Endometrial microvascular endothelial cells (primary cell): ENCODE measurements around the gene ABCE1. TPM values are rescaled to one million over a fixed set of nuclear protein-coding genes. Genes with fewer than 3 reads are reported as not detected.
"Not testable (repeated sequence)": the region's sequence is repeated elsewhere in the genome, so short reads cannot be mapped to it uniquely, and the experiment has no call there.

Source experiments
- in situ Hi-C: cut with HindIII; loops from 2 replicates; pipeline ENCODE4 v1.10.0; 2017; ENCODE audit warnings: low sequenced_read_pairs, low pct_unique_long_range_greater_than_20kb; ENCODE audit errors: inconsistent ontology term
- total RNA-seq: library from RNA; depleted of rRNA; stranded (reverse); fragments of >200 nt; gene quantifications from one replicate; pipeline ENCODE4 v1.2.3, GENCODE V29; 2015; ENCODE audit errors: inconsistent ontology term

ABCE1 gene
- total RNA-seq, 1 donor from 2014 or later, result 226 TPM

DNA sequence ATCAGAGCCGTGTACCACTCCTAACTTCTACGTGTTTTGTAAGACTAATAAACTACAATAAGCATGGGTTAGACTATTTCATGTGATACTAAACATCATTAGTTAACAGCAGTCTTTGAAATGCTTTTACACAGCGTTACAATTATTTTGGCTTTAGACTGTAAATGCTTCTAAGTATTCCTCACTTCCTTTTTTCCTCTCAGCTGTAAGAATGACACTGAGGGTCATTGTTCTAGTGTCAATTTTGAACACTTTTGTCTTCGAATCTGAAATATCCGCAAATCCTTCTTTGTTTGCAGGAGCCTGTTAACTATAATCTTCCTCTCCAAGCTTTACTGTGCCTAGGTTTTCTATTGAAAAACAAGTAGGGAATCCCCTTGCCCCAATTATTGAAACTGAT, 1.5 kb downstream of the ABCE1 start:
- in situ Hi-C loops, result no loop called here

DNA sequence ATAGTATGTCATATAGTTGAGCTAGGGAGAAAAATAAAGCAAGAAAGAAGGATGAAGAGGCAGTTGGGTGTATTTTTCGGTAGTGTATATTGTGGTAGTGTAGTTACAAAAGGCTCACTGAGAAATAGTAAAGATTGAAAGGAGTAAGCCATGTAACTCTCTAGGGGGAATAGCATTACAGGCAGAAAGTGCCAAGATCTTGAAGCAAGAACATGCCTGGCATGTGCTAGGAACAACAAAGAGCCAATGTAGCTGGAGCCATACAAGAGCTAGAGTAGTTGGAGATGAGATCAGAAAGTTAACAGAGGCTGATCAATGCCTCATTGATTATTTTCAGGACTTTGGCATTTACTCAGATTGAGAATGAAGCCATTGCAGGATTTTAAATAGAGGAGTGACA, 3.0 kb downstream of the ABCE1 start:
- in situ Hi-C loops, result no loop called here

DNA sequence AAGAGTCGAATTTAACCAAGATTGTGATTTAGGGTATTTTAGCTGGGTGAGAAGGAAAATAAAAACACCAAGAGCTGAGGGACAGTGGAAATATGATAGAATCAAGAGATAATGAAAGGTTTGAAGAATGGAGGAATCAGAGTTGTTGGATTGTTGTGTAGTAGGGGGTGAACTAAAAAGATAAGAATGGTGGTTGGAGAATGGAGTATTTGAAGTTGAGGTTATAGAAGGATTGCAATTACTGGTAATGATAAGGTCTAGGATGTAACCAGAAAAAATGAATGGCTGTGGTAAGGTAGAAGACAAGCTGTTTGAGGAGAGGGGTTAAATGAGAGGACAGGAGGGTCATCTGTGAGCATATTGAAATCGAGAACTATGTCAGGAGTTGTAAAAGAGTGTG, 4.5 kb downstream of the ABCE1 start:
- in situ Hi-C loops, result no loop called here

DNA sequence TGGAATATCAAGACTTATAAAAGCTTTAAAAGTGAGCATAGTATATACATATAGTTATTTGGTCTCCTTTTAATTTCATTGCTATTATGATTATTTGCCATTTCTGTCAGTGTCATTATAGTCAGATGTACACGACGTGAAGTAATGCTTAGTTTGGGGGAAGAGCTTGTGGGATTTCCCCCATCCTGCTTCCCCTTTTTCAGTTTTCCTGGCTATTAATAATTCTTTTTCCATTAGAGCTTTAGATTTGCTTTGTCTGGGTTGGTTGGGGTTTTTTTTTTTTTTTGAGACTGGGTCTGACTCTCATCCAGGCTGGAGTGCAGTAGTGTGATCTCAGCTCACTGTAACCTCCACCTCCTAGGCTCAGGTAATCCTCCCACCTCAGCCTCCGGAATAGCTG, 5.4 kb downstream of the ABCE1 start:
- in situ Hi-C loops, result no loop called here

DNA sequence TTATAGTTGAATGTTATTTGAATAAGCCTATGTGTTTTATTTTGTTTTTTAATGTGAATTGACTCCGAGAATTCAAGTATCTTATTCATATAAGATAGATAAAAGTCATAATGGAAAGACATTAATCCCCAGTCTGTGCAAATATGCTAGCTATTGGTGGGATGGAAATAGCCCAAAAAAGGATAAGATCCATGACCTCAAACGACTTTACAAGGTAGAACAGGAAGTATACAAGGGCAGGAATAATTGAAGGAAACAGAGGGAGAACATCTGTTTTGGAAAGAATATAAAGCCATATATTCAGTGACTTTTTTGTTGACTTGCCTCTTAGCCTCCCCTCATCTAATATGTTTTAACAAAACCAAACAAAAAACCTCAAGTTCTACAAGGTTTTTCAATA, 9.0 kb downstream of the ABCE1 start:
- in situ Hi-C loops, result no loop called here

DNA sequence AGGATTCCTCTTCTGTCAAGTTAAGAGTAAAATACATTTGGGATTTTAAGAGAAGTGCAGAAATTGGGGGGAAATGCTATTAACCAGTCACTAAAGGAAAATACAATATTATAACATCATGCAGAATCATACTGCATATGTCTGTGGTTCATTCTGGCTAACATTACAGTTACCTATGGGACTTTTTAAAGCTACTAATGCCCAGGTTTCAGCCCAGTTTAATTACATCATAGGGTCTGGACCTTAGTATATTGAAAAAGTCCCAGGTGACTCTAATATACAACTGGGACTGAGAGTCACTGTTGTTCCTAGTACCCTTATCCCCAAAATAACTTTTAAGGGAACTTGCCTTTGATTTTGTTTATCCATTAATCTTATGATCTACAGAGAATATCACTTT, 10.0 kb downstream of the ABCE1 start:
- in situ Hi-C loops, result no loop called here

DNA sequence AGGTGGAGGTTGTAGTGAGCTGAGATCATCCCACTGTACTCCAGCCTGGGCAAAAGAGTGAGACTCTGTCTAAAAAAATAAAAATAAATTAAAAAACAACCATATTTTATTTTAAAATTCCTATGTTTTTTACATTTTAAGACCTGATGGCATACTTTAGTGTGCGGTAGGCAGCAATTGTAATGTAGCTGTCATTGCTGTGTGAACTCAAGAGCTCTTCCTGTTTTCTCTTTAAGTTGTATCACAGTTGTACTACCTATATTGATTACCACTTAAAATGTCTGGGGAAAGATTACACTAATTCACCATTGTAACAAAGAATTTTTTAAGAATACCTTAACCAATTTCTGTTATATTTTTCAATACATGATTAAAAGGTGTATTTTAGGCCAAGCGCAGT, 27.3 kb downstream of the ABCE1 start:
- in situ Hi-C loops, result no loop called here

DNA sequence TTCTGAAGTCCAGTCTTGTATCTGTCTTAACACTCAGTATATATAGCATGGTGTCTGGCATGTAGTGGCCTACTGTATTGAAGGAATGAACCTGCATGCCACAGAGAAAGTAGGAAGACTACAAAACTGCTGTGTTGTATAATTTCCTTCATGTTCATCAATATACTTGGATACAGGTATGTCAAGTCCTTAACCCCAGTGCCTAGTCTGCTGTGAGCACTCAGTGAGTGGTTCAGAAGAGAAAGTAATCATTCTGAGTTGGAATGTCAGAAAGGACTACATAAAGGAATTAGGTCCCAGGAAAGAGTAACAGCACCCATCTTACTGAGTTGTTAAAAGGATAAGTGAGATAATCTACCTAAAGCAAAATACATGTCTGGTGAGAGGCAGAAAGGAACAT, 32.0 kb downstream of the ABCE1 start:
- in situ Hi-C loops, result no loop called here

DNA sequence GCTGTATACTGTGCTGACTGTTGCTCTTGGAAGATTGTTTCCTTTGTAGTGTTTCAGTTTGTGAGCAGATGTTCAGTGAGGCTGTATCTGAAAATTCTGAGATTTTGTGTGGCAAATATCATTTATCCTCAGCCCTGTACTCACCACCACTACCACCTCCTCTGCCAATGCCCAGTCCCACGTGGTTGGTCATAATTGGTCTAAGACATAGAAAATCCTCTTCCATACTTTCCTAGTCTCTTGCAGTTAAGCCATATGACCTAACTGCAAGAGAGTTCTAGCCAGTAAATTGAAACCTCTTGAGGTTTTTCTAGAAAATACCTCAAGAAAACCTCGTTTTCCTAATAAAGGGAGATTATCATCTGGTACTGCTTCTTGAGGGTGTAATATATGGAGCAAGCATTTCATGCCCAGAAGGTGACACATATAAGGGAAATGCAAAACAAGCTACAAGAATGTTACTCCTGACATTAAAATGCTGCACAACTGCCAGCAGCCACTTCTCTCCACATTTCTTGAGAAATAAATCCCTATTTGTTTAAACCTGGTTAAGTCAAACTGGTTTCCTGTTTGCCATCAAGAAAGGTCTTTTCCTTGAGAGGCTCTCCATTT, 32.8 kb downstream of the ABCE1 start:
- in situ Hi-C loops, result no loop called here

DNA sequence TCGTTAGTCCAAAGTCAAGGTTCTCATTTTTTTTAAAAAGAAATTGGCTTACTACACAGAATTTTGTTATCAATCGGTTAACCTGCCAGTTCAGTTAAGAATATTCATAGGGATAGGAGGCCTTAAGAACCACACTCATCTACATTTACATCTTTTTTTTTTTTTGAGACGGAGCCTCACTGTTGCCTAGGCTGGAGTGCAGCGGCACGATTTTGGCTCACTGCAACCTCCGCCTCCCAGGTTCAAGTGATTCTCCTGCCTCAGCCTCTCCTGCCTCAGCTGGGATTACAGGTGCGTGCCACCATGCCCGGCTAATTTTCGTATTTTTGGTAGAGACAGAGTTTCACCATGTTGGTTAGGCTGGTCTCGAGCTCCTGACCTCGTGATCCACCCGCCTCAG, 33.7 kb downstream of the ABCE1 start:
- in situ Hi-C loops, result no loop called here

DNA sequence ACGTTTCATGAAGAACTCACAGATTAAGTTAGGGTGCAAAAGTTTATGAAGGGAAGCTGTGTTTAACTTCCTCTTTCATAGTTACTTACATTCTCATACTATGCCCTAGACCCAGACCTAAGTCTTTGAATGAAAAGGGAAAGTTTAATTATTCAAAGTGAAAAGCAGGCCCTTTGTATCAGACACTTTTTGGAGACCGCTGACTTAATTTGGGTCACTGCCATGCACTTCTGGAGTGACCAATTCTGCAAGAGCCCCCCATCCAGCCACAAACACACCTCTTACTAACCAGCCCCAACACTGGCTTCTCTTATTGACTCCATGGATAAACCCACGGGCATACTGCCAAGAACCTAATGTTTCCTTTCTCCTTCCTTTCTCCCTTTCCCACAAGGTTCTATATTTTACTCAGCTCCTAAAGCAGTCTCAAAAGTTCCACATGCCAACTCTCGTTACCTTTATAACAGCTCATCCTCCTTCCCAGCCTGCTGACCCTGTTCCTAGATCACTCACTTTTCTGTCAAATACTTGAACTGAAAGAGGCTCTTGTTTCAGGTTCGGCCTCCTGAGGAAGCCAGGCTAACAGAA, 34.5 kb downstream of the ABCE1 start:
- in situ Hi-C loops, result no loop called here

DNA sequence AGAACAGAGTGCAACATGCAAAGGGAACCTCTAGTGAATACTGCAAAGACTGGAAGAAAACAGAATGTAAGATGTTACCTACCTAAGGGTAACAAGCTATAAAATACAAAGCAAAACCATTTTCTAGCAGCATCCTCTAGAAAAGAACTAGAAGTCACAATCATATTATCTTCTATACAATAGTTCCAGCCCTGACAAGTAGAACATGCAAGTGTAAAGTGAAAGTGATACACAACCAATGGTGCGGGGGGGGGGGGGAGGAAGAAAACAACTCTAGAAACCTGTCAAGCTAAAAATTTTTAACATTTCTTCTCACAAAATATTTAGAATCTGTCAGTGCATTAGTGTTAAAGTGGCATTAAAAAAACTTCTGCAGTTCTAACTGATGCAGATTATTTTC, 38.1 kb downstream of the ABCE1 start:
- in situ Hi-C loops, result not testable (repeated sequence)

DNA sequence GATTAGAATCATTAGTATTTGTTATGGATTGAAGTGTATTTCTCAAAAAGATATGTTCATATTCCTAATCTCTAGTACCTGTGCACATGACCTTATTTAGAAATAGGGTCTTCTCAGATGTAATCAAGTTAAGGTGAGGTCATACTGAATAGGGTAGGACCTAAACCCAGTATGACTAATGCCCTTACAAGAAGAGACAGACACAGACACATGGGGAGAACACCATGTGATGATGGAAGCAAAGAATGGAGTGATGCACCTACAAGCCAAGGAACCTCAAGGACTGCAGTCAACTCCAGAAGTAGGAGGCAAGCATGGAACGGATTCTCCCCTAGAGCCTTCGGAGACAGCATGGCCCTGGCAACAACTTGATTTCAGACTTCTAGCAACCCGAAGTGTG, 50.9 kb downstream of the ABCE1 start:
- in situ Hi-C loops, result no loop called here

DNA sequence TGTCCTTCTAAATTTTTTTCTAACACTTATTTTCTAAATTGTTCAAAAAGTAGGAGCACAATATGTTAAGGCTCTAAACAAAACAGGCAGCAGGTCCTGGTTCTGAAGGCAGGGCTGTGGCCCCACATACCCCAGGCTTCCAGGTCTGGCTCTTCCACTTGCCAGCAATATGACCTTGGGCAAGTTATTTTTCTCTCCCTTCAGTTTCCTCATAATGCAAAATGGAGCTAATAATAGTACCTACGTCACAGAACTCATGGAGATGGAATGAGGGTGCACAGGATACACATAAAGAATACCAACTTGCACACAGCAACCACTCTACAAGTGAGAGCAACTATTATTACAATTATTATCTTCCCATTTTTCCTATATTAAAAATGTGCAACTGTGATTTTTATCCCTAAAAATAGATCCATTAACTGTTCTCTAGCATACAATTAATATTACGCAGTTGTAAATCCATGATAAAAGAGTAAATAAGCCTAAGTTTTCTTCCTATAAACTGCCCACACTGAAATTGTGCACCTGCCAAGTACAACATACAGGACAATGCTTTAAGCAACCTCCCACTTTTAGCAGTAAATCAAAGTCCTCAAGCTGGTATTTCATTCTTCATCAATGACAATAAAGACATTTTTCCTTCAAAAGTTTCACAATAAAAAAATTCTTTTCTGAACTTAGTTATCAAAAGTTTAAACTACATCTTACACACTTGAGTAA, 55.2 kb downstream of the ABCE1 start:
- in situ Hi-C loops, result no loop called here

DNA sequence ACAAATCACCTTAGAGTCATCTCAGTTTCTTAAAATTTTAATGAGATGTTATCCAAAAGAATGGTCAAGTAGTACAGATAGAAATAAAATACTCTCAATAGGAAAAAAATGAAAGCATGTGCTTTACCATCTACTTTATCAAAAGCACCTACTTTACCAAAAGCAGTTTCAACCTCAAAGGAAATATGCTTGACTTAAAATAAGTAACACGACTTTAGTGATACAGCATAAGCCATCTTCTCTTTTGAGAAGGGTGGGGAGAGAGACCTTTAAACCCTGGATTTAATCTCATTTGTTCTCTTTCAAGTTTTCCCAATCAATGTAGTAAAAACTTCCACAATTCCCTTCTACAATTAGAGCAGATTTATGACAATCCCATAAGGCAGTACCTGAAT, 55.8 kb downstream of the ABCE1 start:
- in situ Hi-C loops, result no loop called here

DNA sequence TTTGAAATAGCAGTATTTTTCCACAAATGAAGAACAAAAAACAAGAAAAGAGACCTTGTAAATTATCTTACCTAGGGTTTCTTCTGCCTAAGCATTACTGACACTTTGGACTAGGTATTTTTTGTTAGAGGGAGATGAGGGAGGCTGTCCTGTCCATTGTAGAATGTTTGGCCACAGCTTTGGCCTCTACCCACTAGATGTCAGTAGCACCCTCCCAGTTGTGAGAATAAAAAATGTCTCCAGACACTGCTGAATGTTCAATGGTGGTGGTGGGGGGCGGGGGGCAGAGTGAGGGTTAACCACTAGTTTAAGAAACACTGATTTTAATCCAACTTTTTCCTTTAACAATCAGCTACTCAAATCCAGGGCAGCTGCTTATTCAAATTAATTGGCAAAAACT, 56.5 kb downstream of the ABCE1 start:
- in situ Hi-C loops, result no loop called here

DNA sequence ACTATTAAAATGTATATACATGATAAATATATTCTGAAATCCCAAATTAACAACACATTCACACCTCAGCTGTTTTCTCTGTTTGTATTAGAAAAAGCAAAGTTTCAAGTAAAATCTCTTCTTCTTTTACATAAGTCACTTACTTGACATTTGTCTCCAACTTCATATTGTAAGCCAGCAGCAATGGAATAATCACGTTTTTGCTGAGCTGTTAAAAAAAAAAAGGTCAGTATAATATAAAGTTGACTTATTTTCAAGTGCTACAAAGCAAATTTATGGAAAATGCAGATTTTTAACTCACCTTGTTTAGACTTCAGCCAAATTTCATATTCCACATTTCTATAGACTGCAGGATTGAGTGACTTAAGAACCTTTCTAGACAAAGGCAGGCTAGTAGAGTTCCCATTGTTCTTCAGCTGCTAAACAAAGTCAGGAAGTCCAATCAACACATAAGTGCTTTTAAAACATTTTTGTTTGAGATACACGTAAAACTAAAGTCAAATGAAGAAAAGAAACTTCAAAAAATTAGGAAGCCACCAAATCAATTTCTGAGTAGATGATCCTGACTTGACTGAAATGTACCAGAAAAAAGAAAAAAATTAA, 57.3 kb downstream of the ABCE1 start:
- in situ Hi-C loops, result no loop called here

DNA sequence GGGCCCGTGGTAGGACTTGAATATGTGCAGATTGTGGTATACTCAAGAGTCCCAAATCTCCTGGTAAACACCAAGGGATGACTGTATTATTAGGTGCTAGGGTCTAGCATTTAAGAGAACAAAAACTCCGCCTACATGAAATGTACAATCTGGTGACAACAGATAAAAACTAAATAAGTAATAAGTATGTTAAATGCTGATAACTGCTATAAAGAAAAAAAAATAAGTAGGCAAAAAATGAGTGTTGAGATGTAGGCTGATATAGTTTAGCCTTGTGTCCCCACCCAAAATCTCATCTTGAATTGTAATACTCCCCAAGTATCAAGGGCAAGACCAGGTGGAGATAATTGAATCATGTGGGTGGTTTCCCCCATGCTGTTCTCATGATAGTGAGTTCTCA, 58.9 kb downstream of the ABCE1 start:
- in situ Hi-C loops, result no loop called here

DNA sequence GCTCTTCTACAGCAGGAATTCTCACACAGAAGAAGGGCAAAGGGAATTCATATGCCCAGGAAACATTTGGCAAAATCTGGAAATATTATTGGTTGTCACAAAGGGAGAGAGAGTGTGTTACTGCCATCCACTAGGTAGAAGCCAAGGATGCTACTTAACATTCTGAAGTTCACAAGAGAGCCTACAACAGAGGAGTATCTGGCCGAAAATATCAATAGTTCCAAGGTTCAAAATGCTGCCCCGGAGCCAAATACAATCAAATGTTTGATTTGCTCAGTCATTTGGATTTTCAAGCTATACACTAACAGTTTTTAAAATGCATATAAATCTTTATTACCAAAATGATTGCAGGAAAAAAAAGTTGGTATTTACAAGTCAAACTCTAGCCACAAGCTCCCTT, 63.4 kb downstream of the ABCE1 start:
- in situ Hi-C loops, result no loop called here

DNA sequence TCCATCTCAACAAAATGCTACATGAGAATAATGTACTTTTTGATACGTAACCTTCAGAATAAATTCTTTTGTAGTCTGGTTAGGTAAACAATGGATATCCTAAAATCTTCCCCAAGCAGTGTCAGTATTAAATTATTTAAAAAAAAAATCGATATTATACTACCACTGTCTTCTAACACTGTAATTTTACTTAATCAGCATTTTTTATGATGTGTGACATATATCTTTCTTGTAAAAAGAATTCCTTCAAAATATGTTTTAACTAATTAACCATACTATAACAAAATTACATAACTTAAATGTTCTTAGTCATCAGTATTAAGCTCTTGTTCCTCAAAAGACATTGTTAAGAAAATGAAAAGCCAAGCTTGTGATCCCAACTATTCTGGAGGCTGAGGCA, 69.8 kb downstream of the ABCE1 start:
- in situ Hi-C loops, result no loop called here
